Mesothelial cell of epicardium (in vitro differentiated cells): ENCODE measurements around the gene CDK5R1. TPM values are rescaled to one million over a fixed set of nuclear protein-coding genes. Genes with fewer than 3 reads are reported as not detected.
A peak's percentile ranks its signal among the peaks of the same experiment; 100 is the strongest.

Source experiments
- DNase-seq, 2 experiments: peaks; one replicate each; pipeline ENCODE4 v3.0.0; 2021; ENCODE audit warnings: low spot score in 2 of 2; ENCODE audit not compliant: unreplicated experiment in 2 of 2
- H3K27ac Mint-ChIP-seq: 2 replicates; pipeline ENCODE4 v1.8.0; 2021; ENCODE audit warnings: mixed read lengths
- H3K27me3 Mint-ChIP-seq: 2 replicates; pipeline ENCODE4 v1.8.0; 2021; ENCODE audit warnings: low read depth, mixed read lengths
- H3K36me3 Mint-ChIP-seq: 2 replicates; pipeline ENCODE4 v1.8.0; 2021; ENCODE audit warnings: mixed read lengths
- H3K4me1 Mint-ChIP-seq: 2 replicates; pipeline ENCODE4 v1.8.0; 2021; ENCODE audit warnings: mixed read lengths
- H3K4me3 Mint-ChIP-seq: 2 replicates; pipeline ENCODE4 v1.8.0; 2021; ENCODE audit warnings: mild to moderate bottlenecking, moderate library complexity, mixed read lengths
- H3K9me3 Mint-ChIP-seq: 2 replicates; pipeline ENCODE4 v1.8.0; 2021; ENCODE audit warnings: mixed read lengths
- CTCF ChIP-seq: fragments of 200-600 bp; sonication (generic); IDR thresholded peaks from one replicate; pipeline ENCODE4 v1.5.0; 2021; ENCODE audit warnings: antibody characterized with exemption; ENCODE audit not compliant: unreplicated experiment
- total RNA-seq: library from RNA; stranded (reverse); gene quantifications from 3 replicates; pipeline ENCODE4 v1.2.1, GENCODE V29; 2021

CDK5R1 gene
- total RNA-seq, 1 donor from 2014 or later, result 4.6 TPM

GRCh38 chr17:32493976-32494513 is 7.3 kb downstream of the CDK5R1 start:
- H3K36me3 Mint-ChIP-seq, result peaks cover 3% of the 10 kb centered on the region
- peaks cover 2% of the 10 kb centered on the region for H3K4me1 Mint-ChIP-seq
- H3K4me3 Mint-ChIP-seq, result no peak overlapping the region
- no peaks in the 10 kb centered on the region for H3K27me3 Mint-ChIP-seq
- DNase-seq, result no peak
- H3K9me3 Mint-ChIP-seq, result no peaks in the 10 kb centered on the region
- TF ChIP-seq CTCF, result no peak
- H3K27ac Mint-ChIP-seq, result no peak overlapping the region

DNA sequence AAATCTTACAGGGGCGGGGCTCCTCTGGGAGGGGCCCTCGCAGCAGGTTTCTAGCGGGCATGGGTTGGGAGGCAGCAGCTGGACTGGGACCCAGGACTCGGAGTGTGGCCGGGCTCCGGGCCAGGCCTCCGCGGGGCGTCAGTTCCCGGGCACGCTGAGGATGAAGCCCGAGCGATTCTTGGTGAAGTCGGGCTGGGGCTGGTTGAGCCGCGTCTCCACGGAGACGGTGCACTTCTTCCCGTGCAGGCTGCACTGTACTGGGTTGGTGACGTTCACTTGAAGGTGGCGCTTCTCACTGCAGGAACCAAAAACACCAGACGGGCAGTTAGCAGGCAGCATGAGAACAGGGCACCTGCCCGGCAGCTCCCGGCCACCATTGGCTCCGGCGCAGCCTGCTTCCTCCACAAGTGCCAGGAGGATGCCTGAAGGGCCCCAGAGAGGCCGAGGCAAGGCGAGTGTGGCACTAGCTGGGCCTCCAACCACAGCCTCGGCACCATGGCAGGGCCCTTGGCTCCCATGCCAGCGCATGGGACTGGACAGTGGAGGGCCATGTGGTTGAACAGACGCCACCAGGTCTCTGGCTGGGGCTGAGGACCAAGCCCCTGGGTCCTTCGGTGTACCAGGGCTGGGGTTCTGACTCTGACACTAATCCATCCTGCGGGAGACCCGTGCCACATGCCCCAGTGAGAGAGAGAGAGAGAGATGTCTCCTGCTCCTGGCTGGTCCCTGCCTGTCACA is 8.0 kb downstream of the CDK5R1 start:
- H3K36me3 Mint-ChIP-seq, result no peaks in the 10 kb centered on the region
- no peak for TF ChIP-seq CTCF
- no peak overlapping the region for H3K27ac Mint-ChIP-seq
- no peak overlapping the region for H3K4me3 Mint-ChIP-seq
- no peak for DNase-seq
- H3K27me3 Mint-ChIP-seq, result no peaks in the 10 kb centered on the region
- H3K9me3 Mint-ChIP-seq, result no peaks in the 10 kb centered on the region
- peaks cover 2% of the 10 kb centered on the region for H3K4me1 Mint-ChIP-seq

DNA sequence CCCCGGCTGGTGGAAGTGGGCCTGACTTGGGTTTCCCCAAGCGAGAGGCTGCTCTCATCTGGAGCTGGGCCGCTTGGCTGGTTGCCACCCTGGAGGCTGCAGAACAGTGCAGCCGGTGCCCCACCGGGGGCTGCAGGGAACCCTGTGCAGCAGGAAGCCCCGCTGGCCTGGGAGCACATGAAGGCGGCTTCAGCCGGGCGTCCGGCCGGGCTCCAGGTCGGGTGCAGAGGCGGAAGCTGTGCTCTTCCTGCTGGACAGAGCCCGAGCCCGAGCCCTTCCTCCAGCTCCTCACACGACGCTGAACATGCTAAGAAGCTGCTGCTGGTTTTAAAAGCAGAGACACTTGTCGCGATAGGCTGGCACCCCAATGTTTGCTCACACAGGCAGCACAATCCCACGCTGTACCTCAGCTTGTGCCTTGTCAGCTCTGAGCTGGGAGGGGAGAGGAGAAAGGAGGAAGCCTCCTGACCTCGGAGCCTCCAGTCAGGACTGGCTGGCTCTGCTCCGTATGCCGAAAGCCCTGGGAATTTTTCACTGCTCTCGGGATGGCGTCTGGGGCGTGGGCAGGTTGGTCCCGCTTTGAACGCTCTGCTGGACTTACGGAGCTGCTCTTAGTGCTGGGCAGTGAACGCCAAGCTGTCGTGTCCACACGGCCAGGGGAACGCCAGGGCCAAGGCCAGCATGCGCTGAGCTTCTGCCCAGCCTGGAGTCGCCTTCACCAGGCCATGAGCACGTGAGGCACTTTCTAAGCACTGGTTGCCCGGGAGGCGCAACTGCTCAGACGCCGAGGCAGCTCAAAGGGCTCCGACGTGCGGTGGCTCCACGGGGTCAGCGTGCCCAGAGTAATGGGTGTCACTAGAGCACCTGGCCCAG is 8.8 kb downstream of the CDK5R1 start:
- DNase-seq, result no peak
- Mint-ChIP-seq H3K36me3 (peaks cover 2% of the 10 kb centered on the region), H3K4me3 (no peak overlapping the region), H3K27ac (no peak overlapping the region), H3K27me3 (no peaks in the 10 kb centered on the region), H3K9me3 (no peaks in the 10 kb centered on the region), H3K4me1 (peaks cover 2% of the 10 kb centered on the region)
- TF ChIP-seq CTCF, result no peak

DNA sequence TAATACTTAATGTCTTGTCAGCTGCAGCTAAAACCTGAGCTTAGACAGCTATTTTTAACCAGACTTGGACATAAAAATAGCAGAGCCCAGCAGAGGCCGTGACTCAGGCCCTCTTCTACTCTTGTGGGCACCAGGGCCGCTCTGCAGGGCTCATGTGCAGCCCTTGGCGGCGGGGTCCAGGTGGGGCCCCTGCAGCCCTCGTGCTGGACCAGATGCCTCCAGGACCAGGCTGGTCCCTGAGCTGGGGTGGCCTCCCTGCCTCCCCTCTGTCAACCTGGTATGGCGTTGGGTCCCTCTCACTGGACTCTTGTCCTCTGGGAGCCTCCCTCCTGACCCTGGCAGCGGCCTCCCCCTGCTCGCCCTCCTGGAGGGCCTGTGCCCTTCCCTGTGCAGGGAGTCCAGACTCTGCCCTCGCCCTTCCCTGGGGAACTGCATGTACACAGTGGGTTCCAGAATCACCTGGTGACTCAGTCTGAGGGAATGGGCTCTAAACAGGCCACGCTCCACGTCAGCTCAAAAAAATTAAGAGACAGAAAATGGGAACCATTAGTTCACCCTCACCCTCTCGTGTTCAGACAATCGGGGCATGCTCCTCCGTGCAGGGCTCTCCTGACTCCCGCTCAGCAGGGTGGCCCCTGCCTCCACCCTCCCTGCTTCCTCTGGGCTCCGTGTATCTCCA is 9.7 kb downstream of the CDK5R1 start:
- H3K4me3 Mint-ChIP-seq, result no peak overlapping the region
- H3K36me3 Mint-ChIP-seq, result peaks cover 6% of the 10 kb centered on the region
- DNase-seq, result no peak
- no peaks in the 10 kb centered on the region for H3K9me3 Mint-ChIP-seq
- H3K27me3 Mint-ChIP-seq, result no peaks in the 10 kb centered on the region
- peak overlapping the region; percentile 12 for H3K27ac Mint-ChIP-seq
- TF ChIP-seq CTCF, result no peak
- H3K4me1 Mint-ChIP-seq, result peaks cover 2% of the 10 kb centered on the region

- no peak overlapping the region for H3K27ac Mint-ChIP-seq
- no peaks in the 10 kb centered on the region for H3K27me3 Mint-ChIP-seq
- H3K9me3 Mint-ChIP-seq, result peaks cover 8% of the 10 kb centered on the region
- peaks cover 2% of the 10 kb centered on the region for H3K4me1 Mint-ChIP-seq
- DNase-seq, result no peak
- no peak for TF ChIP-seq CTCF
- peaks cover 14% of the 10 kb centered on the region for H3K36me3 Mint-ChIP-seq
- H3K4me3 Mint-ChIP-seq, result no peak overlapping the region
These were observed 10.8 kb downstream of the CDK5R1 start for GRCh38 chr17:32497431-32498205.
